HepG2 (cell line): Measurements from ENCODE around the gene TGM1. TPM values are rescaled to one million over a fixed set of nuclear protein-coding genes. Genes with fewer than 3 reads are reported as not detected.
A peak's percentile ranks its signal among the peaks of the same experiment; 100 is the strongest.

Experiments used
- ADNP ChIP-seq: sonication (generic); formaldehyde crosslinking; IDR thresholded peaks from 2 replicates; pipeline ENCODE4 v1.4.0; 2020; ENCODE audit warnings: missing genetic modification reagents
- CAMTA2 ChIP-seq: sonication (generic); formaldehyde crosslinking; IDR thresholded peaks from 2 replicates; pipeline ENCODE4 v1.4.0; 2020; ENCODE audit warnings: mild to moderate bottlenecking, missing genetic modification reagents, borderline replicate concordance
- CBX5 ChIP-seq: sonication (generic); formaldehyde crosslinking; IDR thresholded peaks from 2 replicates; pipeline ENCODE4 v1.4.0; 2020; ENCODE audit warnings: missing genetic modification reagents, borderline replicate concordance
- FOXC1 ChIP-seq: sonication (generic); formaldehyde crosslinking; IDR thresholded peaks from 2 replicates; pipeline ENCODE4 v1.8.0; 2022; ENCODE audit warnings: mild to moderate bottlenecking, missing genetic modification reagents, borderline replicate concordance
- FOXM1 ChIP-seq: sonication (generic); formaldehyde crosslinking; IDR thresholded peaks from 2 replicates; pipeline ENCODE4 v1.5.0; 2020; ENCODE audit warnings: missing genetic modification reagents
- KDM4B ChIP-seq: sonication (generic); formaldehyde crosslinking; IDR thresholded peaks from 2 replicates; pipeline ENCODE4 v1.4.0; 2020; ENCODE audit warnings: missing genetic modification reagents
- NBN ChIP-seq: fragments of 450-650 bp; conservative IDR thresholded peaks from 2 replicates; pipeline ENCODE4 v1.6.1; 2017
- PPARG ChIP-seq: conservative IDR thresholded peaks from 2 replicates; pipeline ENCODE4 v1.6.1; 2016; ENCODE audit warnings: missing biosample characterization, missing genetic modification reagents
- RAD51 ChIP-seq: fragments of 450-650 bp; IDR thresholded peaks from 2 replicates; pipeline ENCODE4 v1.6.1; 2016; ENCODE audit warnings: borderline replicate concordance
- SMAD9 ChIP-seq: sonication (generic); formaldehyde crosslinking; IDR thresholded peaks from 2 replicates; pipeline ENCODE4 v1.5.1; 2020; ENCODE audit warnings: mild to moderate bottlenecking, missing genetic modification reagents
- ZBTB42 ChIP-seq: sonication (generic); formaldehyde crosslinking; IDR thresholded peaks from 2 replicates; pipeline ENCODE4 v1.5.0; 2020; ENCODE audit warnings: mild to moderate bottlenecking, missing genetic modification reagents
- ZNF33A ChIP-seq: sonication (generic); formaldehyde crosslinking; IDR thresholded peaks from 2 replicates; pipeline ENCODE4 v1.5.1; 2020; ENCODE audit warnings: missing genetic modification reagents, mild to moderate bottlenecking, moderate library complexity, borderline replicate concordance
- ZNF431 ChIP-seq: sonication (generic); formaldehyde crosslinking; IDR thresholded peaks from 2 replicates; pipeline ENCODE4 v1.9.0; 2022; ENCODE audit warnings: missing genetic modification reagents, low read depth, mild to moderate bottlenecking, borderline replicate concordance
- ZNF569 ChIP-seq: sonication (generic); formaldehyde crosslinking; IDR thresholded peaks from 2 replicates; pipeline ENCODE4 v1.5.0; 2020; ENCODE audit warnings: mild to moderate bottlenecking, missing genetic modification reagents, moderate library complexity, borderline replicate concordance
- ZSCAN30 ChIP-seq: sonication (generic); formaldehyde crosslinking; IDR thresholded peaks from 2 replicates; pipeline ENCODE4 v1.5.0; 2020; ENCODE audit warnings: mild to moderate bottlenecking, missing genetic modification reagents
- polyA plus RNA-seq, 8 experiments: library from polyadenylated mRNA; depleted of rRNA in 3 of 8; stranded (reverse) in 7 of 8; unstranded in 1 of 8; fragments of >200 nt; fragmentation: Illumina TruSeq in 4 of 8; extraction: Trizol in 4 of 8; gene quantifications; 2 replicates each; pipeline versions ENCODE4 v1.2.1 to v1.2.3, GENCODE V29; 2011 to 2016; ENCODE audit warnings: low read depth in 4 of 8, missing spikeins in 1 of 8, mixed read lengths in 1 of 8; ENCODE audit not compliant: insufficient read depth in 1 of 8
- total RNA-seq, 5 experiments: library from RNA; depleted of rRNA; stranded (reverse); fragments of >200 nt; fragmentation: Illumina TruSeq; extraction: Trizol; gene quantifications; 2 replicates each; pipeline ENCODE4 v1.2.3, GENCODE V29; 2016; ENCODE audit warnings: low read depth in 1 of 5
- TF ChIP-seq, protein P1 (sequence below): sonication (generic); formaldehyde crosslinking; IDR thresholded peaks from 2 replicates; pipeline ENCODE4 v1.9.0; 2022; ENCODE audit warnings: low read depth, missing genetic modification reagents
- TF ChIP-seq, protein P2 (sequence below): sonication (generic); formaldehyde crosslinking; IDR thresholded peaks from 2 replicates; pipeline ENCODE4 v1.9.0; 2021; ENCODE audit warnings: missing genetic modification reagents, mild to moderate bottlenecking, borderline replicate concordance
- TF ChIP-seq, protein P3 (sequence below): sonication (generic); formaldehyde crosslinking; IDR thresholded peaks from 2 replicates; pipeline ENCODE4 v1.4.0; 2020; ENCODE audit warnings: mild to moderate bottlenecking, missing genetic modification reagents
- TF ChIP-seq, protein P4 (sequence below): sonication (generic); formaldehyde crosslinking; IDR thresholded peaks from 2 replicates; pipeline ENCODE4 v1.9.0; 2022; ENCODE audit warnings: missing genetic modification reagents, mild to moderate bottlenecking, borderline replicate concordance
- TF ChIP-seq, protein P5 (sequence below): sonication (generic); formaldehyde crosslinking; IDR thresholded peaks from 2 replicates; pipeline ENCODE4 v1.8.1; 2023; ENCODE audit warnings: mild to moderate bottlenecking, missing genetic modification reagents

TGM1 gene
- total and polyA plus RNA-seq, 2 of the 13 experiments (the other 11 are each of a cell fraction or from before 2014, with no cell fraction given), result 3.2 to 10.6 TPM

DNA sequence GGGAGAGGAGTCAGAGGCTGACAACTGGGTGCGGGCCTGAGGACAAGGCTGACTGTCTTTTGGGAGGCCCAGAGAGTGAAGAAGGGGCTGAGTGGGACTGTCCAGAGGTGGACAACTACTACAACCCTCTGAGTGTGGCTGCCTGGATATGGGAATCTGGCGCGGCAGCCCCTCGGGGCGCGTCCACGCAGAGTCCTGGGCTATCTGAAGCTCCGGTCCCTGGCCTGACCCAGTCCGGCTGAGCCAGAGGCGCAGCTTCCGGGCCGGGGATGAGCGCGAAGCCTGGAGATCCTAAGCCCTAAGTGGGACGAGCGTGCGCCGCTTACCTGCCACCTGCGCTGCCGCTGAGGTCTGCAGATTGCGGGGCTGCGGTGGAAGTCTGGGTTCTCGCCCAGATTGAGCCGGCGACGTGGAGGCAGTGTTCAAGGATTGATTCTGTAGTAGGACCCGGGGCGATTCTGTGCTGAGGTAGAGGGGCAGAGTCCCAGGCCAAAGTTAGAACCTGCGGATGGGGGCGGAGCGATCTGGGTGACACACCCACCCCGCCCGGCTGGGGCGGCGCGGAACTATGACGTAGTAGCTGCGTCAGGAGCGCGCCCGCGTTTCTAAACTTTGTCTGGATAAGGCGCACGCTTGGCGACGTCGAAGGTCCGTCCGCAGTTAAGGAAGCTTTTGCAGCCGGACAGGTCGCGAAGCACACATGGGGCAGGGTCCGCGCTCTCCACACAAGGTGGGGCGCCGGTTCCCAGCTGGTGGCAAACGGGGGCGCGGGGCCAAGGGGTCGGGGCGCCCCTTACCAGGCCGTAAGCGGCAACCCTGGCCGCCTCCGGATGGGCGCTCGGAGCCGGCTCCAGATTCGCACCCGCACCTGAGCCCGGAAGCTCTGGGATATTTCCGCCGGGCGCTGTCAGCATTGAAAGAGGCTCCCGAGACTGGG lies 36.5 kb upstream of the TGM1 start, which contains the start of the genes DHRS1 and NOP9 (continued):
- no peak for TF ChIP-seq ZSCAN30 (CRISPR knock-in tag)
- no peak for TF ChIP-seq ZNF431
- TF ChIP-seq NBN, result no peak
- peak; percentile 89 for TF ChIP-seq ZBTB42 (CRISPR knock-in tag)
- no peak for TF ChIP-seq ZNF569
- TF ChIP-seq FOXC1 (CRISPR knock-in tag), result peak; percentile 97
- TF ChIP-seq, protein P1, sequence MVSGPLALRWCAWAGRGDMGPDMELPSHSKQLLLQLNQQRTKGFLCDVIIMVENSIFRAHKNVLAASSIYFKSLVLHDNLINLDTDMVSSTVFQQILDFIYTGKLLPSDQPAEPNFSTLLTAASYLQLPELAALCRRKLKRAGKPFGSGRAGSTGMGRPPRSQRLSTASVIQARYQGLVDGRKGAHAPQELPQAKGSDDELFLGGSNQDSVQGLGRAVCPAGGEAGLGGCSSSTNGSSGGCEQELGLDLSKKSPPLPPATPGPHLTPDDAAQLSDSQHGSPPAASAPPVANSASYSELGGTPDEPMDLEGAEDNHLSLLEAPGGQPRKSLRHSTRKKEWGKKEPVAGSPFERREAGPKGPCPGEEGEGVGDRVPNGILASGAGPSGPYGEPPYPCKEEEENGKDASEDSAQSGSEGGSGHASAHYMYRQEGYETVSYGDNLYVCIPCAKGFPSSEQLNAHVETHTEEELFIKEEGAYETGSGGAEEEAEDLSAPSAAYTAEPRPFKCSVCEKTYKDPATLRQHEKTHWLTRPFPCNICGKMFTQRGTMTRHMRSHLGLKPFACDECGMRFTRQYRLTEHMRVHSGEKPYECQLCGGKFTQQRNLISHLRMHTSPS (CRISPR knock-in tag), result peak; percentile 46; the same call in 1 of the 2 replicates
- TF ChIP-seq CBX5, result peak; percentile 46; the same call in 1 of the 2 replicates
- no peak for TF ChIP-seq FOXM1 (CRISPR knock-in tag)
- no peak for TF ChIP-seq RAD51
- TF ChIP-seq ADNP (CRISPR knock-in tag), result no peak
- TF ChIP-seq, protein P2, sequence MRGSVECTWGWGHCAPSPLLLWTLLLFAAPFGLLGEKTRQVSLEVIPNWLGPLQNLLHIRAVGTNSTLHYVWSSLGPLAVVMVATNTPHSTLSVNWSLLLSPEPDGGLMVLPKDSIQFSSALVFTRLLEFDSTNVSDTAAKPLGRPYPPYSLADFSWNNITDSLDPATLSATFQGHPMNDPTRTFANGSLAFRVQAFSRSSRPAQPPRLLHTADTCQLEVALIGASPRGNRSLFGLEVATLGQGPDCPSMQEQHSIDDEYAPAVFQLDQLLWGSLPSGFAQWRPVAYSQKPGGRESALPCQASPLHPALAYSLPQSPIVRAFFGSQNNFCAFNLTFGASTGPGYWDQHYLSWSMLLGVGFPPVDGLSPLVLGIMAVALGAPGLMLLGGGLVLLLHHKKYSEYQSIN, result no peak
- peak; percentile 99 for TF ChIP-seq KDM4B
- TF ChIP-seq, protein P3, sequence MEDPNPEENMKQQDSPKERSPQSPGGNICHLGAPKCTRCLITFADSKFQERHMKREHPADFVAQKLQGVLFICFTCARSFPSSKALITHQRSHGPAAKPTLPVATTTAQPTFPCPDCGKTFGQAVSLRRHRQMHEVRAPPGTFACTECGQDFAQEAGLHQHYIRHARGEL, result peak; percentile 96
- TF ChIP-seq ZNF33A, result no peak
- TF ChIP-seq, protein P4, sequence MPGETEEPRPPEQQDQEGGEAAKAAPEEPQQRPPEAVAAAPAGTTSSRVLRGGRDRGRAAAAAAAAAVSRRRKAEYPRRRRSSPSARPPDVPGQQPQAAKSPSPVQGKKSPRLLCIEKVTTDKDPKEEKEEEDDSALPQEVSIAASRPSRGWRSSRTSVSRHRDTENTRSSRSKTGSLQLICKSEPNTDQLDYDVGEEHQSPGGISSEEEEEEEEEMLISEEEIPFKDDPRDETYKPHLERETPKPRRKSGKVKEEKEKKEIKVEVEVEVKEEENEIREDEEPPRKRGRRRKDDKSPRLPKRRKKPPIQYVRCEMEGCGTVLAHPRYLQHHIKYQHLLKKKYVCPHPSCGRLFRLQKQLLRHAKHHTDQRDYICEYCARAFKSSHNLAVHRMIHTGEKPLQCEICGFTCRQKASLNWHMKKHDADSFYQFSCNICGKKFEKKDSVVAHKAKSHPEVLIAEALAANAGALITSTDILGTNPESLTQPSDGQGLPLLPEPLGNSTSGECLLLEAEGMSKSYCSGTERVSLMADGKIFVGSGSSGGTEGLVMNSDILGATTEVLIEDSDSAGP, result peak; percentile 98
- TF ChIP-seq PPARG (CRISPR knock-in tag), result peak; percentile 77
- TF ChIP-seq CAMTA2 (CRISPR knock-in tag), result peak; percentile 66; the same call in 1 of the 2 replicates
- peak; percentile 81; the same call in 1 of the 2 replicates for TF ChIP-seq SMAD9 (CRISPR knock-in tag)
- TF ChIP-seq, protein P5, sequence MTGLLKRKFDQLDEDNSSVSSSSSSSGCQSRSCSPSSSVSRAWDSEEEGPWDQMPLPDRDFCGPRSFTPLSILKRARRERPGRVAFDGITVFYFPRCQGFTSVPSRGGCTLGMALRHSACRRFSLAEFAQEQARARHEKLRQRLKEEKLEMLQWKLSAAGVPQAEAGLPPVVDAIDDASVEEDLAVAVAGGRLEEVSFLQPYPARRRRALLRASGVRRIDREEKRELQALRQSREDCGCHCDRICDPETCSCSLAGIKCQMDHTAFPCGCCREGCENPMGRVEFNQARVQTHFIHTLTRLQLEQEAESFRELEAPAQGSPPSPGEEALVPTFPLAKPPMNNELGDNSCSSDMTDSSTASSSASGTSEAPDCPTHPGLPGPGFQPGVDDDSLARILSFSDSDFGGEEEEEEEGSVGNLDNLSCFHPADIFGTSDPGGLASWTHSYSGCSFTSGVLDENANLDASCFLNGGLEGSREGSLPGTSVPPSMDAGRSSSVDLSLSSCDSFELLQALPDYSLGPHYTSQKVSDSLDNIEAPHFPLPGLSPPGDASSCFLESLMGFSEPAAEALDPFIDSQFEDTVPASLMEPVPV, result peak; percentile 92
